ENCODE measurements around the gene AOPEP. TPM values are rescaled to one million over a fixed set of nuclear protein-coding genes. Genes with fewer than 3 reads are reported as not detected.

AOPEP gene
- total RNA-seq, 1 experiment from 2014 or later = 15.0 TPM

DNA sequence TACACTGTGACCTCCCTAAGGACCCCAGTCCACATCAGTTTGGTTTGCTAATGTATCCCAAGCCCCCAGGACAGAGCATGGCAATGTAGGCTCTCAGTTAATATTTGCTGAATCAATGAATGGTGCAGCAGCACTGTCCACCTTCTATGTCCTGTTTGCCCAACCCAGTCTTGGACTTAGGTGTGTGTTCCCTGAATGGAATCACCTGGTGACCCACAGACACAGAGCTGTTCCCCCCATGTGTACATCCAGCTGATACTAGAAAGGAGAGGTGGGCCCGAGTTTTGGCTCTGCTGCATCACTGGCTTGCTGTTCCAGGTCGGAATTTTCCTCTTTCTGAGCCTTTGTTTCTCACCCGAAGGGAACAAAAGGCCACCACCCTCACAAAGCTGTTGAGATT is 180.2 kb downstream of the AOPEP start:
- H3K9me3 ChIP-seq (ENCODE audit: control insufficient read depth, low read depth, low read length) = no peaks in the 10 kb centered on the region
- no peaks in the 10 kb centered on the region for H3K27me3 ChIP-seq (ENCODE audit: insufficient read depth, low read length)
- no peak overlapping the region for H2BK12ac ChIP-seq (ENCODE audit: insufficient read length, low read depth, low read length)
- H3K4me2 ChIP-seq (ENCODE audit: insufficient read depth, insufficient read length, low read length) = no peak overlapping the region
- no peak for DNase-seq
- H4K20me1 ChIP-seq (ENCODE audit: control insufficient read depth, insufficient read depth, insufficient read length) = no peaks in the 10 kb centered on the region
- TF ChIP-seq CTCF (conservative IDR thresholded peaks at IDR 0.05) = no peak
- no peak overlapping the region for H4K5ac ChIP-seq (ENCODE audit: insufficient read length, low read depth, low read length)
- H3K36me3 Mint-ChIP-seq (ENCODE audit: insufficient read depth in 1 of 3, low read depth in 3 of 3) = no peaks in the 10 kb centered on the region
- no peak overlapping the region for H2BK15ac ChIP-seq (ENCODE audit: low read depth, low read length)
- H3K27me3 Mint-ChIP-seq (ENCODE audit: low read depth) = no peaks in the 10 kb centered on the region
- H3K27ac Mint-ChIP-seq = peak overlapping the region in 2 of 3 experiments; percentile 44; a peak in 1 of 7 replicates
- H4K91ac ChIP-seq (ENCODE audit: insufficient read length, low read depth, low read length) = no peak overlapping the region
- peaks cover 5% of the 10 kb centered on the region for H3K4me1 ChIP-seq (ENCODE audit: insufficient read depth, low read length)
- H3K4ac ChIP-seq (ENCODE audit: low read depth, low read length) = no peak overlapping the region
- no peak overlapping the region for H3K4me3 Mint-ChIP-seq
- H3K27ac ChIP-seq (ENCODE audit: insufficient read length, low read depth, low read length) = no peak overlapping the region
- H3K4me1 Mint-ChIP-seq = peaks cover 34 to 49% of the 10 kb centered on the region in 2 experiments
- H2AFZ ChIP-seq (ENCODE audit: low read length) = no peak overlapping the region
- no peak overlapping the region for H3K23ac ChIP-seq (ENCODE audit: insufficient read length, low read depth, low read length)
- no peak overlapping the region for H3K56ac ChIP-seq (ENCODE audit: insufficient read length, low read depth, low read length)
- no peaks in the 10 kb centered on the region for H3K79me1 ChIP-seq (ENCODE audit: insufficient read depth, low read depth, low read length, poor library complexity, severe bottlenecking)
- H2BK20ac ChIP-seq (ENCODE audit: low read depth, low read length, poor library complexity, severe bottlenecking) = no peak overlapping the region
- no peak overlapping the region for H3K18ac ChIP-seq (ENCODE audit: insufficient read length, low read depth, low read length)
- H4K8ac ChIP-seq (replicated peaks; ENCODE audit: insufficient read length, low read depth, low read length) = no peak overlapping the region
- H3K23me2 ChIP-seq (ENCODE audit: insufficient read length, low read depth, low read length, poor library complexity, severe bottlenecking) = no peaks in the 10 kb centered on the region
- no CpG with 5 or more reads among the region's 3 CpGs for WGBS (ENCODE audit: extremely low coverage, insufficient read length, low lambda C conversion rate)
- H3T11ph ChIP-seq (ENCODE audit: low read length) = no peak overlapping the region
- no peak overlapping the region for H2BK120ac ChIP-seq (ENCODE audit: low read depth, low read length, poor library complexity, severe bottlenecking)
- no peak overlapping the region for H3K14ac ChIP-seq (ENCODE audit: insufficient read depth, low read length)
- no peak overlapping the region for H2AK5ac ChIP-seq (ENCODE audit: insufficient read length, low read length)
- no peak overlapping the region for H2BK5ac ChIP-seq (ENCODE audit: insufficient read length, low read length)
- no peaks in the 10 kb centered on the region for H3K9me3 Mint-ChIP-seq
- H3K9ac ChIP-seq (ENCODE audit: extremely low read depth, insufficient read length, low read length) = no peak overlapping the region
- no peaks in the 10 kb centered on the region for H3K79me2 ChIP-seq (ENCODE audit: insufficient read depth, low read length)
